ENCODE measurements around the gene TNNT2. TPM values are rescaled to one million over a fixed set of nuclear protein-coding genes. Genes with fewer than 3 reads are reported as not detected.

Gene TNNT2
- total and polyA plus RNA-seq, 2 donors (not counting 1 experiment from before 2014, with no cell fraction given) = not detected

- Mint-ChIP-seq H3K4me3 (no peak overlapping the region), H3K27ac (no peak overlapping the region), H3K27me3 (peaks cover 16% of the 10 kb centered on the region), H3K4me1 (no peaks in the 10 kb centered on the region), H3K9me3 (ENCODE audit: insufficient read depth) (no peaks in the 10 kb centered on the region)
- 95% methylated on average over 3 of the region's 3 CpGs for WGBS (ENCODE audit: insufficient coverage)
- no peaks in the 10 kb centered on the region for H3K36me3 ChIP-seq (replicated peaks in 1 of 2; ENCODE audit: control extremely low read depth in 1 of 2, control insufficient read depth in 1 of 2, extremely low read depth in 1 of 2, insufficient read depth in 2 of 2, low read length in 1 of 2)
- no peaks in the 10 kb centered on the region for H4K20me1 ChIP-seq (ENCODE audit: control insufficient read depth, insufficient read depth, low read length, poor library complexity, severe bottlenecking)
- H3K4me2 ChIP-seq (replicated peaks; ENCODE audit: low read depth, low read length, poor library complexity, severe bottlenecking) = no peak overlapping the region
- H3K79me2 ChIP-seq (ENCODE audit: control insufficient read depth, insufficient read depth, low read length) = no peaks in the 10 kb centered on the region
- POLR2A ChIA-PET = no interaction called here
- CTCF ChIA-PET = interaction anchor here (1.1 kb wide), 1 partner anchor 103 kb away, joined by 3 read pairs; no protein-coding TSS in a partner anchor
- ATAC-seq (ENCODE audit: low read depth) (no peak), DNase-seq (no peak)
- H3K27me3 ChIP-seq (replicated peaks in 1 of 4; ENCODE audit: control extremely low read depth in 1 of 4, control insufficient read depth in 3 of 4, insufficient read depth in 4 of 4, low read length in 3 of 4) = peaks cover 0 to 7% (median 0%) of the 10 kb centered on the region in 4 experiments
- no peak overlapping the region for H3K4me3 ChIP-seq (ENCODE audit: control extremely low read depth in 1 of 5, extremely low read depth in 1 of 5, insufficient read depth in 1 of 5, low read depth in 2 of 5, low read length in 4 of 5)
- no peaks in the 10 kb centered on the region for H3K4me1 ChIP-seq (ENCODE audit: control insufficient read depth in 2 of 2, insufficient read depth in 2 of 2, low read length in 2 of 2)
- no peak overlapping the region for H2AFZ ChIP-seq (ENCODE audit: insufficient read depth, low read depth, low read length, poor library complexity, severe bottlenecking)
- TF ChIP-seq CTCF (IDR thresholded peaks at IDR 0.05) = no peak
- no peak for TF ChIP-seq EZH2 (IDR thresholded peaks at IDR 0.05; ENCODE audit: borderline replicate concordance, insufficient read depth, low read depth, low read length, poor library complexity, severe bottlenecking)
- H3K9me3 ChIP-seq (ENCODE audit: control extremely low read depth in 1 of 3, control insufficient read depth in 2 of 3, insufficient read depth in 1 of 3, low read length in 2 of 3) = no peaks in the 10 kb centered on the region
- intact Hi-C loops (cut with micrococcal nuclease) = no loop called here
- no peak overlapping the region for H3K27ac ChIP-seq (ENCODE audit: low read length in 2 of 2)
- no peak overlapping the region for H3K9ac ChIP-seq (ENCODE audit: low read length)
Observed at GRCh38 chr1:201362906-201363305, 14.6 kb downstream of the TNNT2 start.

- CTCF ChIA-PET = interaction anchor here (1.1 kb wide), 1 partner anchor 102 kb away, joined by 3 read pairs; no protein-coding TSS in a partner anchor
- Histone ChIP-seq H4K20me1 (ENCODE audit: control insufficient read depth, insufficient read depth, low read length, poor library complexity, severe bottlenecking) (no peaks in the 10 kb centered on the region), H3K9ac (ENCODE audit: low read length) (no peak overlapping the region), H3K4me1 (ENCODE audit: control insufficient read depth in 2 of 2, insufficient read depth in 2 of 2, low read length in 2 of 2) (no peaks in the 10 kb centered on the region), H3K4me2 (replicated peaks; ENCODE audit: low read depth, low read length, poor library complexity, severe bottlenecking) (no peak overlapping the region), H3K36me3 (replicated peaks in 1 of 2; ENCODE audit: control extremely low read depth in 1 of 2, control insufficient read depth in 1 of 2, extremely low read depth in 1 of 2, insufficient read depth in 2 of 2, low read length in 1 of 2) (no peaks in the 10 kb centered on the region), H3K4me3 (ENCODE audit: control extremely low read depth in 1 of 5, extremely low read depth in 1 of 5, insufficient read depth in 1 of 5, low read depth in 2 of 5, low read length in 4 of 5) (no peak overlapping the region), H2AFZ (ENCODE audit: insufficient read depth, low read depth, low read length, poor library complexity, severe bottlenecking) (no peak overlapping the region), H3K27me3 (replicated peaks in 1 of 4; ENCODE audit: control extremely low read depth in 1 of 4, control insufficient read depth in 3 of 4, insufficient read depth in 4 of 4, low read length in 3 of 4) (peaks cover 0 to 7% (median 0%) of the 10 kb centered on the region in 4 experiments), H3K27ac (ENCODE audit: low read length in 2 of 2) (no peak overlapping the region), H3K9me3 (ENCODE audit: control extremely low read depth in 1 of 3, control insufficient read depth in 2 of 3, insufficient read depth in 1 of 3, low read length in 2 of 3) (no peaks in the 10 kb centered on the region), H3K79me2 (ENCODE audit: control insufficient read depth, insufficient read depth, low read length) (no peaks in the 10 kb centered on the region)
- H3K27me3 Mint-ChIP-seq = peaks cover 16% of the 10 kb centered on the region
- TF ChIP-seq EZH2 (IDR thresholded peaks at IDR 0.05; ENCODE audit: borderline replicate concordance, insufficient read depth, low read depth, low read length, poor library complexity, severe bottlenecking) = no peak
- TF ChIP-seq CTCF (IDR thresholded peaks at IDR 0.05) = peak; percentile 43
- ATAC-seq (ENCODE audit: low read depth) = no peak
- POLR2A ChIA-PET = no interaction called here
- 20% methylated on average over 6 of the region's 10 CpGs for WGBS (ENCODE audit: insufficient coverage)
- intact Hi-C loops (cut with micrococcal nuclease) = no loop called here
- DNase-seq = no peak
- H3K9me3 Mint-ChIP-seq (ENCODE audit: insufficient read depth) = no peaks in the 10 kb centered on the region
- no peaks in the 10 kb centered on the region for H3K4me1 Mint-ChIP-seq
- no peak overlapping the region for H3K27ac Mint-ChIP-seq
- H3K4me3 Mint-ChIP-seq = no peak overlapping the region
Observed at GRCh38 chr1:201361652-201362504, 15.6 kb downstream of the TNNT2 start.

Data from B cell (primary cell).